ENCODE data around the gene GLCCI1. TPM values are rescaled to one million over a fixed set of nuclear protein-coding genes. Genes with fewer than 3 reads are reported as not detected.

The GLCCI1 gene
- total RNA-seq, 4 donors from 2014 or later = 1.5 to 9.9 (median 5.6) TPM

DNA sequence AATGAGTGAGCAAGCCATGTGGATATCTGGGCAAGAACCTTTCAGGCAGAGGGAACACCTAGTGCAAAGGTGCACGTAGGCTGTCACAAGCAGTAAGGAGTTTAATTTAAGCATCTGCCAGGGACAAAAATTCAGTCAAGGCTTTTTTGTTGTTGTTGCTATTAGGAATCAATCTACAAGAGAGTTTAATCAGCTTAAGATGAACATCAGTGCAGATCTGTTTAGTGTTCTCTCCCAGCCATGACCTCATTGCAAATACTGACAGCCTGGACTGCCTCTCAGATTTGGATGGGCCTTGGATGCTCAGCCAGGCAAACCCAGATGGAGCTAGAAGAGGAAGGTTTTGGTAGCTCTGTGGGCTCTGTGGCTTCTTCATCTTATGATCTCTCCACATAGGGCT lies 3.3 kb upstream of the GLCCI1 start:
- H3K4me3 ChIP-seq = no peak overlapping the region
- intact Hi-C loops (cut with DNase I) = loop anchor here (10.0 kb wide), 1 partner anchor 390 kb away; no protein-coding TSS in a partner anchor
- TF ChIP-seq, protein P1, sequence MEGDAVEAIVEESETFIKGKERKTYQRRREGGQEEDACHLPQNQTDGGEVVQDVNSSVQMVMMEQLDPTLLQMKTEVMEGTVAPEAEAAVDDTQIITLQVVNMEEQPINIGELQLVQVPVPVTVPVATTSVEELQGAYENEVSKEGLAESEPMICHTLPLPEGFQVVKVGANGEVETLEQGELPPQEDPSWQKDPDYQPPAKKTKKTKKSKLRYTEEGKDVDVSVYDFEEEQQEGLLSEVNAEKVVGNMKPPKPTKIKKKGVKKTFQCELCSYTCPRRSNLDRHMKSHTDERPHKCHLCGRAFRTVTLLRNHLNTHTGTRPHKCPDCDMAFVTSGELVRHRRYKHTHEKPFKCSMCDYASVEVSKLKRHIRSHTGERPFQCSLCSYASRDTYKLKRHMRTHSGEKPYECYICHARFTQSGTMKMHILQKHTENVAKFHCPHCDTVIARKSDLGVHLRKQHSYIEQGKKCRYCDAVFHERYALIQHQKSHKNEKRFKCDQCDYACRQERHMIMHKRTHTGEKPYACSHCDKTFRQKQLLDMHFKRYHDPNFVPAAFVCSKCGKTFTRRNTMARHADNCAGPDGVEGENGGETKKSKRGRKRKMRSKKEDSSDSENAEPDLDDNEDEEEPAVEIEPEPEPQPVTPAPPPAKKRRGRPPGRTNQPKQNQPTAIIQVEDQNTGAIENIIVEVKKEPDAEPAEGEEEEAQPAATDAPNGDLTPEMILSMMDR (IDR thresholded peaks at IDR 0.05) = no peak
- no peak for TF ChIP-seq POLR2A (IDR thresholded peaks at IDR 0.05)
- WGBS, 2 donors = 92 to 100% methylated on average over 1 of the region's 1 CpG
- peaks cover 0 to 10% (median 0%) of the 10 kb centered on the region in 3 donors for H3K4me1 ChIP-seq
- H3K9me3 ChIP-seq = no peaks in the 10 kb centered on the region
- H3K27ac ChIP-seq = no peak overlapping the region
- H3K36me3 ChIP-seq = no peaks in the 10 kb centered on the region
- DNase-seq = no peak
- H3K27me3 ChIP-seq = no peaks in the 10 kb centered on the region

DNA sequence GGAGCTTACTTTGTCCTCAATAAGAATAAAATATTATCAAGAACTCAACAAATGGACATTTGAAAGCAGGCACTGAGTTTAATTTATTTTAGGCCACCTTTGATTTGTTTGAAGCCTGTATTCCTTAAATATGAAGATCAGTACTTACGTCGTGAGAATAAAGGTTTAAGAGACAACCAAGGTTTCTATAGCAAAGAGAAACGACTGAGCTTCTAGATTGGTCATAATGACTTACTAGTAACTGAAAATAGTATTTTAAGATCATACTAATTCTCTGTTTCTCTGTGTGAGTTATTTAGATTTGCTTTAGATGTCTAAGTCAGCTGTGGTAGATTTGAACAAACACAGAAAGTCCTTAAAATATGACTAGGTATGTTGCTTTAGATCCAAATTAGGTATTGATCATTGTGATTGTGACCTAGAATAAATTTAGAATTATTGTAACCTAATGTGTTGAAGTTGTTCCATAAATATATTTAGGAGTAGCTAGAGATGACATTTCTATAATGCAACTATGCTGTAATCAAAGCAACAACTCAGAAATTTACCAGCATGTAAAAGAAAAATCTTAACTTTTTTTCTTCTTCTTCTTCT lies 2.4 kb upstream of the GLCCI1 start:
- TF ChIP-seq POLR2A (IDR thresholded peaks at IDR 0.05) = no peak
- TF ChIP-seq, protein P1 (IDR thresholded peaks at IDR 0.05) = no peak
- Histone ChIP-seq H3K9me3 (no peaks in the 10 kb centered on the region), H3K4me1 (peaks cover 6 to 20% (median 9%) of the 10 kb centered on the region in 3 donors), H3K27me3 (no peaks in the 10 kb centered on the region), H3K4me3 (no peak overlapping the region), H3K27ac (no peak overlapping the region), H3K36me3 (no peaks in the 10 kb centered on the region)
- 39 to 52% methylated on average over 3 of the region's 3 CpGs for WGBS, 2 donors
- no peak for DNase-seq
- intact Hi-C loops (cut with DNase I) = loop anchor here (10.0 kb wide), 1 partner anchor 391 kb away; no protein-coding TSS in a partner anchor

GRCh38 chr7:7967886-7968543 lies 581 bp upstream of the GLCCI1 start:
- no peaks in the 10 kb centered on the region for H3K36me3 ChIP-seq
- no peaks in the 10 kb centered on the region for H3K9me3 ChIP-seq
- H3K4me1 ChIP-seq = peaks cover 7 to 25% (median 13%) of the 10 kb centered on the region in 3 donors
- intact Hi-C loops (cut with DNase I) = loop anchor here (10.0 kb wide), 1 partner anchor 393 kb away; no protein-coding TSS in a partner anchor
- peak overlapping the region; percentile 95 to 97 (median 97) for H3K27ac ChIP-seq
- WGBS, 2 donors = 5 to 6% methylated on average over 12 to 14 of the region's 14 CpGs
- no peaks in the 10 kb centered on the region for H3K27me3 ChIP-seq
- peak overlapping the region; percentile 82 to 97 (median 92) for H3K4me3 ChIP-seq
- no peak for TF ChIP-seq POLR2A (IDR thresholded peaks at IDR 0.05)
- TF ChIP-seq, protein P1 (IDR thresholded peaks at IDR 0.05) = peak in 1 of 6 experiments; percentile 3
- no peak for DNase-seq

- Histone ChIP-seq H3K9me3 (no peaks in the 10 kb centered on the region), H3K36me3 (no peaks in the 10 kb centered on the region), H3K4me1 (peaks cover 7 to 25% (median 13%) of the 10 kb centered on the region in 3 donors), H3K4me3 (peak overlapping the region; percentile 82 to 97 (median 92)), H3K27ac (peak overlapping the region; percentile 95 to 97 (median 97)), H3K27me3 (no peaks in the 10 kb centered on the region)
- DNase-seq = no peak
- 0% methylated on average over 19 to 26 of the region's 98 CpGs for WGBS, 2 donors
- no peak for TF ChIP-seq POLR2A (IDR thresholded peaks at IDR 0.05)
- TF ChIP-seq, protein P1 (IDR thresholded peaks at IDR 0.05) = peak in 2 of 6 experiments; percentile 7 to 8
- intact Hi-C loops (cut with DNase I) = loop anchor here (10.0 kb wide), 1 partner anchor 395 kb away; no protein-coding TSS in a partner anchor
These were observed 975 bp downstream of the GLCCI1 start for GRCh38 chr7:7969306-7970236.

Measured in esophagus squamous epithelium (tissue), 5 donors.